Breast epithelium (tissue), 4 donors: ENCODE measurements around the gene RACGAP1. TPM values are rescaled to one million over a fixed set of nuclear protein-coding genes. Genes with fewer than 3 reads are reported as not detected.

Experiments
- DNase-seq, 2 donors: peaks; one replicate each; pipeline ENCODE4 v3.0.0-alpha.2; 2019; ENCODE audit warnings: low spot score in 2 of 2
- H3K27ac ChIP-seq, 2 donors: fragments of 200-600 bp; sonication (generic) in 1 of 2; one replicate each; pipeline ENCODE4 v1.5.1; 2016 to 2019; ENCODE audit warnings: mild to moderate bottlenecking in 1 of 2
- H3K27me3 ChIP-seq, 2 donors: fragments of 200-600 bp; sonication (generic) in 1 of 2; one replicate each; pipeline versions ENCODE4 v1.5.1 to v1.6.0; 2017 to 2019; ENCODE audit warnings: control low read depth in 1 of 2, mild to moderate bottlenecking in 1 of 2
- H3K36me3 ChIP-seq: fragments of 200-600 bp; one replicate; pipeline ENCODE4 v1.5.1; 2019
- H3K4me1 ChIP-seq, 2 donors: fragments of 200-600 bp; sonication (generic); one replicate each; pipeline ENCODE4 v1.5.1; 2016 to 2019; ENCODE audit warnings: control low read depth in 1 of 2
- H3K4me3 ChIP-seq, 3 donors: fragments of 200-600 bp; sonication (generic); 1 replicate in 2 of 3; 2 replicates in 1 of 3; pipeline ENCODE4 v1.5.1; 2016 to 2019; ENCODE audit warnings: mild to moderate bottlenecking in 3 of 3, moderate library complexity in 2 of 3
- H3K9me3 ChIP-seq, 2 donors: fragments of 200-600 bp; sonication (generic) in 1 of 2; one replicate each; pipeline ENCODE4 v1.5.1; 2016 to 2019; ENCODE audit warnings: control low read depth in 1 of 2
- CTCF ChIP-seq, 3 donors: fragments of 450-650 bp; IDR thresholded peaks; one replicate each; pipeline ENCODE4 v1.5.1; 2016 to 2017; ENCODE audit warnings: antibody characterized with exemption in 3 of 3, mild to moderate bottlenecking in 3 of 3, moderate library complexity in 3 of 3
- POLR2A ChIP-seq: fragments of 450-650 bp; IDR thresholded peaks from one replicate; pipeline ENCODE4 v1.6.1; 2016; ENCODE audit warnings: antibody characterized with exemption, mild to moderate bottlenecking, moderate library complexity
- POLR2AphosphoS5 ChIP-seq, 3 donors: sonication (generic); formaldehyde crosslinking; IDR thresholded peaks; one replicate each; pipeline ENCODE4 v1.6.1; 2017; ENCODE audit warnings: antibody characterized with exemption in 3 of 3
- intact Hi-C: fragments of 100-400 bp; cut with DNase I; formaldehyde crosslinking; loops from one replicate; pipeline ENCODE4 v1.15.1; 2023; ENCODE audit warnings: low total_unique reads
- total RNA-seq, 3 donors: library from RNA; depleted of rRNA; stranded (reverse); fragments of >200 nt; gene quantifications; one replicate each; pipeline ENCODE4 v1.1.0, GENCODE V29; 2016

The RACGAP1 gene
- total RNA-seq, 3 donors from 2014 or later, result 7.5 to 33.9 (median 11.1) TPM

GRCh38 chr12:49964849-49965624, 60.3 kb downstream of the RACGAP1 start:
- Histone ChIP-seq H3K4me3 (no peak overlapping the region), H3K36me3 (no peaks in the 10 kb centered on the region), H3K9me3 (no peaks in the 10 kb centered on the region), H3K27me3 (peaks cover 0 to 3% of the 10 kb centered on the region in 2 donors), H3K27ac (no peak overlapping the region), H3K4me1 (peaks cover 4 to 8% of the 10 kb centered on the region in 2 donors)
- TF ChIP-seq POLR2A (no peak), CTCF (IDR thresholded peaks at IDR 0.05) (no peak), POLR2AphosphoS5 (IDR thresholded peaks at IDR 0.05) (no peak)
- intact Hi-C loops, result loop anchor here (10.0 kb wide), 1 partner anchor 190 kb away; no protein-coding TSS in a partner anchor
- DNase-seq, result no peak

GRCh38 chr12:49963976-49964815, 61.1 kb downstream of the RACGAP1 start:
- intact Hi-C loops, result loop anchor here (10.0 kb wide), 1 partner anchor 189 kb away; no protein-coding TSS in a partner anchor
- DNase-seq, result no peak
- H3K27me3 ChIP-seq, result peaks cover 0 to 3% of the 10 kb centered on the region in 2 donors
- no peak overlapping the region for H3K4me3 ChIP-seq
- no peaks in the 10 kb centered on the region for H3K9me3 ChIP-seq
- H3K4me1 ChIP-seq, result peaks cover 4 to 8% of the 10 kb centered on the region in 2 donors
- H3K36me3 ChIP-seq, result no peaks in the 10 kb centered on the region
- TF ChIP-seq CTCF (IDR thresholded peaks at IDR 0.05) (no peak), POLR2AphosphoS5 (IDR thresholded peaks at IDR 0.05) (no peak), POLR2A (no peak)
- no peak overlapping the region for H3K27ac ChIP-seq

GRCh38 chr12:49962861-49963765, 62.2 kb downstream of the RACGAP1 start:
- Histone ChIP-seq H3K4me1 (peaks cover 4 to 8% of the 10 kb centered on the region in 2 donors), H3K4me3 (no peak overlapping the region), H3K27ac (peak overlapping the region; percentile 15 to 64), H3K27me3 (peaks cover 0 to 3% of the 10 kb centered on the region in 2 donors), H3K36me3 (no peaks in the 10 kb centered on the region), H3K9me3 (no peaks in the 10 kb centered on the region)
- TF ChIP-seq POLR2A (no peak), POLR2AphosphoS5 (IDR thresholded peaks at IDR 0.05) (peak in 1 of 3 donors; percentile 49)
- peak; percentile 73 to 92 for DNase-seq
- intact Hi-C loops, result loop anchor here (10.0 kb wide), 1 partner anchor 188 kb away; no protein-coding TSS in a partner anchor

- H3K27ac ChIP-seq, result peak overlapping the region; percentile 20 to 64
- H3K36me3 ChIP-seq, result no peaks in the 10 kb centered on the region
- peak overlapping the region in 2 of 3 donors; percentile 52 to 70 for H3K4me3 ChIP-seq
- no peak for TF ChIP-seq CTCF (IDR thresholded peaks at IDR 0.05)
- no peak for TF ChIP-seq POLR2AphosphoS5 (IDR thresholded peaks at IDR 0.05)
- no peak for TF ChIP-seq POLR2A
- no peaks in the 10 kb centered on the region for H3K9me3 ChIP-seq
- DNase-seq, result no peak
- intact Hi-C loops, result loop anchor here (10.0 kb wide), 1 partner anchor 187 kb away; no protein-coding TSS in a partner anchor
- H3K27me3 ChIP-seq, result no peaks in the 10 kb centered on the region
- peaks cover under 1 to 4% of the 10 kb centered on the region in 2 donors for H3K4me1 ChIP-seq
These were observed 63.1 kb downstream of the RACGAP1 start for GRCh38 chr12:49961993-49962764.
